DMS79 (cell line): ENCODE data around the gene CHCHD6.

Source experiments
- DNase-seq: peaks from one replicate; lab custom pipeline; 2025; lab: John Stamatoyannopoulos, UW

The CHCHD6 gene

GRCh38 chr3:126703512-126704493 is at the start of gene CHCHD6:
Gene CHCHD6 (plus strand): TSS chr3:126704240. CDS start chr3:126704313, 73 bp downstream.
- peak; percentile 85 for DNase-seq

- DNase-seq, result peak; percentile 57
These were observed 49.3 kb upstream of the CHCHD6 start, which contains the start of gene TXNRD3 for GRCh38 chr3:126654571-126655383. Gene TXNRD3 (minus strand): TSS chr3:126655124.

- no peak for DNase-seq
These were observed 48.2 kb upstream of the CHCHD6 start for GRCh38 chr3:126655887-126656286.

- no peak for DNase-seq
These were observed 47.5 kb upstream of the CHCHD6 start for GRCh38 chr3:126656371-126657134.

- no peak for DNase-seq
These were observed 46.1 kb upstream of the CHCHD6 start for GRCh38 chr3:126657901-126658300.

GRCh38 chr3:126658584-126658983 is 45.5 kb upstream of the CHCHD6 start:
- no peak for DNase-seq

- DNase-seq, result no peak
These were observed 43.8 kb upstream of the CHCHD6 start for GRCh38 chr3:126659915-126660886.

- no peak for DNase-seq
These were observed 42.3 kb upstream of the CHCHD6 start for GRCh38 chr3:126661532-126662364.

GRCh38 chr3:126663257-126663656 is 40.8 kb upstream of the CHCHD6 start:
- DNase-seq, result no peak

GRCh38 chr3:126663750-126664149 is 40.3 kb upstream of the CHCHD6 start:
- no peak for DNase-seq

GRCh38 chr3:126664591-126665214 is 39.3 kb upstream of the CHCHD6 start:
- no peak for DNase-seq

GRCh38 chr3:126665221-126665936 is 38.7 kb upstream of the CHCHD6 start:
- no peak for DNase-seq

- no peak for DNase-seq
These were observed 37.9 kb upstream of the CHCHD6 start for GRCh38 chr3:126665959-126666657.

- no peak for DNase-seq
These were observed 37.1 kb upstream of the CHCHD6 start for GRCh38 chr3:126666658-126667528.

GRCh38 chr3:126667631-126668449 is 36.2 kb upstream of the CHCHD6 start:
- no peak for DNase-seq
